ENCODE data around the gene FMNL2.

FMNL2 gene

GRCh38 chr2:152569186-152569585 lies 234.2 kb downstream of the FMNL2 start:
- H3K4me3 ChIP-seq (ENCODE audit: low read depth in 1 of 2, low read length in 1 of 2) = no peak overlapping the region
- no peak overlapping the region for H3K27ac ChIP-seq
- TF ChIP-seq CTCF (IDR thresholded peaks at IDR 0.05) = no peak
- no peaks in the 10 kb centered on the region for H3K4me1 ChIP-seq (ENCODE audit: control insufficient read depth in 1 of 2, insufficient read depth in 1 of 2, low read depth in 1 of 2, low read length in 1 of 2)
- H3K36me3 ChIP-seq = no peaks in the 10 kb centered on the region
- H3K27me3 ChIP-seq = no peaks in the 10 kb centered on the region
- no peaks in the 10 kb centered on the region for H3K9me3 ChIP-seq

- H3K4me3 ChIP-seq (ENCODE audit: low read depth in 1 of 2, low read length in 1 of 2) = no peak overlapping the region
- no peaks in the 10 kb centered on the region for H3K36me3 ChIP-seq
- H3K27me3 ChIP-seq = no peaks in the 10 kb centered on the region
- TF ChIP-seq CTCF (IDR thresholded peaks at IDR 0.05) = no peak
- H3K27ac ChIP-seq = no peak overlapping the region
- no peaks in the 10 kb centered on the region for H3K9me3 ChIP-seq
- no peaks in the 10 kb centered on the region for H3K4me1 ChIP-seq (ENCODE audit: control insufficient read depth in 1 of 2, insufficient read depth in 1 of 2, low read depth in 1 of 2, low read length in 1 of 2)
Measured at GRCh38 chr2:152571048-152571766, 236.2 kb downstream of the FMNL2 start.

GRCh38 chr2:152572031-152572430 lies 237.1 kb downstream of the FMNL2 start:
- H3K4me3 ChIP-seq (ENCODE audit: low read depth in 1 of 2, low read length in 1 of 2) = no peak overlapping the region
- no peaks in the 10 kb centered on the region for H3K9me3 ChIP-seq
- no peaks in the 10 kb centered on the region for H3K36me3 ChIP-seq
- no peaks in the 10 kb centered on the region for H3K4me1 ChIP-seq (ENCODE audit: control insufficient read depth in 1 of 2, insufficient read depth in 1 of 2, low read depth in 1 of 2, low read length in 1 of 2)
- no peak for TF ChIP-seq CTCF (IDR thresholded peaks at IDR 0.05)
- no peaks in the 10 kb centered on the region for H3K27me3 ChIP-seq
- H3K27ac ChIP-seq = no peak overlapping the region

- no peak for TF ChIP-seq CTCF (IDR thresholded peaks at IDR 0.05)
- Histone ChIP-seq H3K36me3 (no peaks in the 10 kb centered on the region), H3K4me3 (ENCODE audit: low read depth in 1 of 2, low read length in 1 of 2) (no peak overlapping the region), H3K27ac (no peak overlapping the region), H3K4me1 (ENCODE audit: control insufficient read depth in 1 of 2, insufficient read depth in 1 of 2, low read depth in 1 of 2, low read length in 1 of 2) (no peaks in the 10 kb centered on the region), H3K9me3 (no peaks in the 10 kb centered on the region), H3K27me3 (no peaks in the 10 kb centered on the region)
Measured at GRCh38 chr2:152573168-152573567, 238.2 kb downstream of the FMNL2 start.

- Histone ChIP-seq H3K27me3 (no peaks in the 10 kb centered on the region), H3K4me3 (ENCODE audit: low read depth in 1 of 2, low read length in 1 of 2) (no peak overlapping the region), H3K36me3 (no peaks in the 10 kb centered on the region), H3K4me1 (ENCODE audit: control insufficient read depth in 1 of 2, insufficient read depth in 1 of 2, low read depth in 1 of 2, low read length in 1 of 2) (no peaks in the 10 kb centered on the region), H3K27ac (no peak overlapping the region), H3K9me3 (no peaks in the 10 kb centered on the region)
- TF ChIP-seq CTCF (IDR thresholded peaks at IDR 0.05) = no peak
Measured at GRCh38 chr2:152577579-152577978, 242.6 kb downstream of the FMNL2 start.

Data from neutrophil (primary cell).